ENCODE measurements around the gene USP36.
"Not testable (repeated sequence)": the region's sequence is repeated elsewhere in the genome, so short reads cannot be mapped to it uniquely, and the experiment has no call there.

The USP36 gene

DNA sequence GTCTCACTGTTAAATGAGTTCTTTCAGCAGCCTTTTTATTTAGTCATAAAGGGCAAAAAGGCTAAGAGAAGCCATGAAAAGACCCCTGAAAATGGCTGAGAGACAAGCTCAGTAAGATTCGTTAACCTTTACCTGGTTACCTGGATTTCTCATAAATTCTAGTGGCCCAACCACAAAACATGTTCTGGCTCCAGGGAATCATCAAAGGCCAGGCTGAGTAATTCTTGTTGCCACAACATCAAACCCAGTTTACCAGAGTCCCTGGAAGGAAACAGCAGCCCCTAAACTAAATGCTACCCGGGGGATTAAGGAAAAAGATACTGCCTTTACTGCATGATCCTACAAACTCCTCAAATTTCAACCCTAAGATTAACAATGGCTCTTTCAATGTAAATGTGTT lies 74.4 kb downstream of the USP36 start:
- DNase-seq (ENCODE audit: low read depth): no peak

DNA sequence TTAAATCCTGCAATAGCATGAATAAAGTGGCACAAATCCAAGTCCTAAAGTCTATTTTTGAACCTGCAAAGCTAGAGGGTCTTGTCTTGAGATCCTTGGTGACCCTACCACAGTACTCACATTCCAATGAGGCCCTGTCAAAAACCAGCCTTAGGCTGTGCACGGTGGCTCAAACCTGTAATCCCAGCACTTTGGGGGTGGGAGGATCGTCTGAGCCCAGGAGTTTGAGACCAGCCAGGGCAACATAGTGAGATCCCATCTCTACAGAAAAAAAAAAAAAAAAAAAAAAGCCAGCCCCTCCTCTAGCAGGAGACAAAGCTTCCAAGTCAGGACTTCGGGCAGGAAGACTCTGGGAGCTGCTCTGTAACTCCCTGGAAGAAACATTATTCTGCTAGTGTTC lies 74.8 kb downstream of the USP36 start:
- no peak for DNase-seq (ENCODE audit: low read depth)

DNA sequence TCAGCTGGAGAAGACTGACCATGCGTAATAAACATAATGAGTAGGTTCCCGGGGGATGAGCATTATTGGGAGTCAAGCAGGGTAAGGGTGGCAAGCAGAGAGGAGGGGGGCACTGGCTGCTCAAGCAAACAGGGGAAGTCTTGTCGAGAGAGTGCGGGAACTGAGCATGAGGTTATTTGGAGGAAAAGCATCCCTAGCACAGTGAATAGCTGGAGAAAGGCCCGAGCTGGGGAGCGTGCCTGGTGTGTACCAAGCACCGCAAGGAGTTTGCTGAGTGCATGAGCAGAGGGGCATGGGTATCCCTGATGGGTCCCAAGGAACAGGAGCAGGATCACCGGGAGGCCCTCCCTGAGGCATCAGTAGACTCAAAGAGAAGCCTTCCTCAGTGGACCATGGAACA lies 75.7 kb downstream of the USP36 start:
- no peak for DNase-seq (ENCODE audit: low read depth)

DNA sequence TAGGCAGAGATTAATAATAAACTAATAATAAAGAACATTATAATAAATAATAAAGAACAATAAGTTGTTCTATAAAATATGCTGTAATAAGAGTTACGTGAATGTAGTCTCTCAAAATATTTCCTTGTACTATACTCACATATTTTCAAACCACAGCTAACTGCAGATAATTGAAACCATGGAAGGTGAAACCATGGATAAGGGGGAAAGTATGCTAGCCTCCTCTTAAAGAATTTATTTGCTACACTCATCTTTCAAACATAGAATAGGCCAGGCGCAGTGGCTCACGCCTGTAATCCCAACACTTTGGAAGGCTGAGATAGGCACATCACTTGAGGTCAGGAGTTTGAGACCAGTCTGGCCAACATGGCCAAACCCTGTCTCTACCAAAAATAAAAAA lies 77.1 kb downstream of the USP36 start:
- no peak for DNase-seq (ENCODE audit: low read depth)

DNA sequence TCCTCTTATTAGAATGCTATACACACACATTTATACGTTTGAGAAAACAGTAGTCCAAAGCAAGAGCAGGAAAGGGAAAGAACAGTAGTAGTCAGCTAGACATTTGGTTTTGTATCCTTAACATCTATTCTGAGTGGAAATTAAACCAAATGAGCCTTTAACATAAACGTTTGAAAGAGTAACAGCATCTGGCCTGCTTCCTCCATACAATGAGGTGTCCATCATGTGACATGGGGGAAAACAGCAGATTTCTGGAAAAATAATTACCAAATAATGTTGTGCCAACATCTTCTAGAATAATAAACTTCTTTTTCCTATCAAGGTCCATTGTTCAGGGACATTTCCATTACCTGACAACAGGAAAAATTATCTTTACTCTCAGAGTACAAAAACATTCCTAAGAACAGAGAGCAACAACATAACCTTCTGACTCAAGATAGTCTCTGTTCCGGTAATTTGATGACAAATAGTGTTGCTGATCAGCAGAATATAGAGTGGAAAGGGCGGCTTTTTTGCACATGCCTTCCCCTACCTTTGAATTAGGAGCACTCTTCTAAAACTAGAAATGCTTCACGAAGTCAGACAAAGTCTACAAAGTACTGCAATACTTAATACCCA lies 78.7 kb downstream of the USP36 start:
- no peak for DNase-seq (ENCODE audit: low read depth)

DNA sequence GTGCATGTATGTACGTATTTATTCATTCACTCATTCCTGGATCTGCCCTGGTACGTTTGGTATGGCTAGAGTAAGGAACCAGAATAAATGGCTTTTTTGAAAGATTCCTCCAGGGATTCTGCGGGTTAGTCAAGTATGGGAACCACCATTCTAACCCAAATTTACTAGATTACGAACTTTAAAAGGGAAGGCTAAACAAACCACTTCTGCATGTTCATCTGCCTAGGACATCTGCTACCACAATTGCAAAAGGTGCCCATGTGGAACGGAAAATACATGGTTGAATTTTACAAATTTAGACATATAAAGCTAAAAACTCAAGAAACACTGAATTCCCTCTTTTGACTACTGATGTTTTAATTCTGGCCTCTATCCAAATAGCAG lies 80.7 kb downstream of the USP36 start:
- no peak for DNase-seq (ENCODE audit: low read depth)

DNA sequence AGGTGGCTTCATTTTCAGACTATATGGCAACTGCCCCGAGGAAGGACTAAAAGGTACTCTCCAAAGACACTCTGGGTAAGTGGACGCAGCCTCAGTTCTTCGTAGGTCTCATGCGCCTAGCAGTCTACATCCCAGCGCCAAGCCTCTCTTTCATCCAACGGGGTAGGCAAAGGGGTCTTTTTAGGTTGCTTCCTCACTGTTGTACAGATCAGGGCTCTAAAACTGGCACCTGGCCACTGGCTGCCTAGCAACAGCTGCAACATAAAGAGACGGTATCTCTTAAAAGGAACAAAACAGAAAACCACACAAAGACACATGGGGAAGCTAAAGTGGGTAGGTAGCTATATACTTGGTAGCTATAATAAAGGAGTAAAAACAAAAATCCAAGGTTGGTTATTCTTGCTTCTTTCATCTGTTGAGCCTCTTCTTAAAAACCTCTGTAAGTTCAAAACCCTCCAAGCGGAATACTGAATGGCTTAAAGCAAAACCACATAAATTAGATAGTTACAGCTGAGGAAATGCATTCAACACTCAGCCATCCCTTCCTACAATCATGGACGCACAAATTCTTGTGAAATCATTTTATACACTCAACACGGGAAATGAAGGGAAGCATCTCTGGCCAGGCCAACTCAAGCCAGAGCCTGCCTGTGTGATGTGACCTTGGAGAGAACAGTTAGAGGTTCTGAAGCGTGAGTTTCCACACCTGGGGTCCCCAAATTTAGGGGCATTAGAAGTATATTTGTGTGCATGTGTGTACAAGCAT lies 81.2 kb downstream of the USP36 start:
- DNase-seq (ENCODE audit: low read depth): no peak

DNA sequence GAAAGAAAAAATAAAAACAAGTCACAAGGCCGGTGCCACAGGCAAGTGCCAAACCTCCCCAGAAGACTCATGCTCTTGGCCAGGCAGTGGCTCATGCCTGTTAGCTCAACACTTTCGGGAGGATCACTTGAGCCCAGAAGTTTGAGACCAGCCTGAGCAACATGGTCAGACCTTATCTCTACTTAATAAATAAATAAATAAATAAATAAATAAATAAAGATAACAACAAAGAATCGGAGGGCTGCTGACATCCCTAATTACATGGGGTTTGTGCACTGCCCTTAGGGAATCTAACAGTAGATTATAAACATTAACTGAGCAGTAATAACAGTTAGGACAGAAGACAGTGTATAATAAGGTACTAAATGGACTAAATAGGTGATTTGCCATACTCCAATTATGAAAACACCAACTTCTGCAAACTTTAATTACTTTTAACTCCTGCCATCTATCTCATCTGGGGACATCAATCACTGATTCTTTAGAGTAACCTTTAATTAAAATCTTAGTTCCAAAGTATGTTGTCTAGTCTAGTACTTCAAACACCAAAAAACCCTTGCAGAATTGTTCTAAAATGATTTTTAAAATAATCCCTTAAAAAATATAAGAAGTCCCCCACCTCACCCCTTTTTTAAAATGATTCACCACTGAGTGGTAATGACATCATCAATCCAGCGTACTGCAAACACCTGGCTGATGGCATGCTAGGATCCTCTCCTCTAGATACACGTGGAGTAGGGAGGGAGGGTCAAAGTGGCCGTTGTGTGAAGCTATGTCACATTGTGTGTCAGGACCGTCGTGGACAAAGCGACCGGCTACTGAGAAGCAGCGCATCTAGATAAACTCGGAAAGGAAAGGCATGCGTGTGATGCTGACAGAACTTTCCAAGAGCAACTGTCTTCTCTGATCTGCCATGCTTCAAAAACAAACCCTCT lies 87.0 kb downstream of the USP36 start:
- no peak for DNase-seq (ENCODE audit: low read depth)

DNA sequence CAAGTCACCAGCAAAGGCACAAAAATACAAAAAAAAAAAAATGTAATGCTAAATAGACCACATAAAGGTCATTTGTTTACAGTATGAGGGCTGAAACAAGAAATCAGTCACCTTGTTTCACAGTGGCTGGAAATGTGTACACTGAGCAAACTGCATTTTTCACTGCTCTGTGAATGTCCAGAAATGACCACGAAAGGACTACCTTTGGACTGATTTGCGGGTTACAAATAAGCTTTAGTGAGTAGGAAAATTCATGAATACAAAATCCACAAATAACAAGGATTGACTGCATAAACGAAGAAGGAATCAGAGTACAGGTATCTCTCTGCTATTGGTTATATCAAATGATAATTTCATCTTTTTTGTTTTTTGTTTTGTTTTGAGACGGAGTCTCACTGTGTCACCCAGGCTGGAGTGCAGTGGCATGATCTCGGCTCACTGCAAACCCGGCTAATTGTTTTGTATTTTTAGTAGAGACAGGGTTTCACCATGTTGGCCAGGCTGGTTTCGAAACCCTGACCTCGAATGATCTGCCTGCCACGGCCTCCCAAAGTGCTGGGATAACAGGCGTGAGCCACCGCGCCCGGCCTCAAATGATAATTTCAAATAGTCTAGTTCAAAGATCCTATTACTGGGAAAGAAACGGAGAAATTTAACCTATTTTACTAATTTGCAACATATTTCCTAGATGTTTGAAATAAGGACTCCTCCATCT lies 89.0 kb downstream of the USP36 start:
- no peak for DNase-seq (ENCODE audit: low read depth)

DNA sequence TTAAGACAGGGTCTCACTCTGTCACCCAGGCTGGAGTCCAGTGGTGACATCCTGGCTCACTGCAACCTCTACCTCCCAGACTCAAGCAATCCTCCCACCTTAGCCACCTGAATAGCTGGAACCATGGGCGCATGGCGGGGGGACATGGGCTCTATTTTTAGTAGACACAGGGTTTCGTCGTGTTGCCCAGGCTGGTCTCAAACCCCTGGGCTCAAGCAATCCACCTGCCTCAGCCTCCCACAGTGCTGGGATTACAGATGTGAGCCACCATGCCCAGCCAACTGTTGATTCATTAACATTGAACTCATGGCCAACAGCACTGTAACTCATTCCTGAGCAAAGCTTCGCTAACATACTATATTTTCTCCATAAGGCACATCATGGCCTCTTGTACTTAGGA lies 89.6 kb downstream of the USP36 start:
- DNase-seq (ENCODE audit: low read depth): not testable (repeated sequence)

DNA sequence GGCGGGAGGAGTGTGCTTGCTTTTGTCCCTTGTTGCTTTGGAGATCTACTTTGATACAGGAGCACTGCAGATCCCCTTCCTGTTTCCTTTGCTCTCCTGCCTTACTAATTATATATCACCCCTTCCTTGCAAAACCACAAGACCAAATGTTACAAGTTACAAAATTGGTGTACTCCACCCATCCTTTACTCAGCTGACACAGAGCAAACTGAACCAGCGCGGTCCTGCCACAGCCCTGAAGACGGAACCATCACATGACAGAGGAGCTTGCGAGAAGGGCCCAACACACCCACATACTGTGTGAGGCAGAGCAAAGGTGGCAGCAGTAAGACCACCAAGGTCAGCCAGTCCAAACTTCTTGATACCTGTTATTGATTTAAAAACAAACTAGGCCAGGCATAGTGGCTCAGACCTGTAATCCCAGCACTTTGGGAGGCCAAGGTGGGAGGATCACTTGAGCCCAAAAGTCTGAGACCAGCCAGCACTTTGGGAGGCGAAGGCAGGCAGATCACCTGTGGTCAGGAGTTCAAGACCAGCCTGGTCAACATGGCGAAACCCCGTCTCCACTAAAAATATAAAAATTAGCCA lies 91.8 kb downstream of the USP36 start:
- no peak for DNase-seq (ENCODE audit: low read depth)

DNA sequence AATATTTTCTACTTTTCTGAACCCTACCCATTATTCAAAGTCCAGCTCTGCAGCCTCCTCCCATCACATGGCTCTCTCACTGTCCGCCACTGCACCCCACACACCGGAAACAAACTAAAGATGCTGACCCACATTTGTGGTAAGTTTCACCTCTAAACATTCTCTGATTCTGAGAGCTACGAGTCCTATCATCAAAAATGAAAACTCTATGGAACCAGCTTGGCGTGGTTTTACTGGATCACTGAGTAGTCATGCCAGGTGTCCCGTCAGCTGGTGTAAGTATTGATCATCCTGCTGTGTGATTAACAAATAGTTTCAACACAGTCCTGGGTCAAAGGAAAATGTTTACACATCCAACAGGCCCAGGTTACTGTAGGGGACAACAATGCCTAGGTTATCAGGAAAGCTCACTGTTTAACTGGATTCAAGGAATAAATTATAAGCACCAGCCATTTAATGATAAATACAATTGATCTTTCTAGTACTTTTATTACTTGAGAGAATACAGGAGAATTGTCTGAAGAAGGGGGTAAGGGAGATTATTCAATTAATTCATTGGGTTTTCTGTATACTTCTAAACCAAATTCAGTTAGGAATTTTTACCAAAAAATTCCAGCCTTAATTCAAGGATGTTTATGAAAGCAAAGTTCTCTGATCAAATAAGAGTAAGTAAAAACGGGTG lies 92.4 kb downstream of the USP36 start:
- no peak for DNase-seq (ENCODE audit: low read depth)

DNA sequence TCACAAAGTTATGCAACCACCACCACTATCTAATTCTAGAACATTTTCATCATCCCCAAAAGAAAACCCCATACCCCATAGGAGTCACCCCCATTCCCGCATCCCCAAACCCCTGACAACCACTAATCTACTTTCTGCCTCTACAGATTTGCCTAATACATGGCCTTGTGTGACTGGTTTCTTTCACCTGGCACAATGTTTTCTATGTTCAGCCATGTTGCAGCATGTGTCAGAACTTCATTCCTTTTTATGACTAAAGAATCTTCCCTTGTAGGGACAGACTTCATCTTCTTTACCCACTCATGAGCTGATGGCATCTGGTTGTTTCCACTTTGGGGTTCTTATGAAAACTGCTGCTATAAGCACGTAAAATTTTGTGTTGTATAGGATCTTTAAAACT lies 93.1 kb downstream of the USP36 start:
- no peak for DNase-seq (ENCODE audit: low read depth)

DNA sequence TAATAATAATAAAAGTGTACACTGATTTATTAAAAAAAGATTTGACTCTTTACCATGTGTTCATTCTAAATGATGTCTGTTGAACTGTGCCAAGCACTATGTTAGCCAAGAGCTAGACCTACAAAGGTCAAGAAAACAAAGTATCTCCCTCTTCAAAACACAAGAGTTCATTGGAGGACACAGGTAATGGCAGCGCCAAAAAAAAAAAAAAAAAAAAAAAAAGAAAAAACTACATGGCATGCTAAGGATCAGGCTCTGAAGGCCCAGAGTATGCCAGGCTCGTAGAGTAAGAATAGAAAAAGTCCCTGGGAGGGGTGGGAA lies 93.7 kb downstream of the USP36 start:
- no peak for DNase-seq (ENCODE audit: low read depth)

DNA sequence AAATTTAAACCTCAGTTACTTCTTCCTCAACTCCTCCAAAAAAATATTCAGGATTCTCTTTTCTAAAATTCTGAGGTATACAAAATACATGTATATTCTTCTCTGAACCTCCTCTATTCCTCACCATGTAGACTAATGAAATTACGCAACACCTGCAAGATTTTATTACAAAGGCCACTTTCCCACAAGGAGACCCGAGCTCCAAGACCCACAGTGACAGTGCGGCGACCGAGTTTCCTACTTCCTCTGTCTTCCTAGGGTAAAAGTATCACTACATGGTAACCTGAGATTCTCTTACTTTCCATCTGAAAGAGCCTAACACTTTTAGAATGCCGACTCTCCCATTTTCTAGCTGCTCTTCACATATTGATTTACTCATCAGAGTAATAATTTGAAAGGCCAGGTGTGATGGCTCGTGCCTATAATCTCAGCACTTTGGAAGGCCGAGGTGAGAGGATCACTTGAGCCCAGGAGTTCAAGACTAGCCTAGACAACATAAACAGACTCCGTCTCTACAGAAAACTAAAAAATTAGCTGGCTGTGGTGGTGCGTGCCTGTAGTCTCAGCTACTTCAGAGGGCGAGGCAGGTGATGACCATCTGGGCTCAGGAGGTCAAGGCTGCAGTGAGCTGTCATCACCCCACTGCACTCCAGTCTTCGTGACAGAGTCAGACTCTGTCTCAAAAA lies 94.2 kb downstream of the USP36 start:
- no peak for DNase-seq (ENCODE audit: low read depth)

All from stimulated activated CD8-positive, alpha-beta memory T cell treated with anti-CD3 and anti-CD28 coated beads, Interleukin-15, amount 100 ng/mL, for 24 hours (primary cell).